Measurements from ENCODE around the gene WFIKKN2.

Gene WFIKKN2

DNA sequence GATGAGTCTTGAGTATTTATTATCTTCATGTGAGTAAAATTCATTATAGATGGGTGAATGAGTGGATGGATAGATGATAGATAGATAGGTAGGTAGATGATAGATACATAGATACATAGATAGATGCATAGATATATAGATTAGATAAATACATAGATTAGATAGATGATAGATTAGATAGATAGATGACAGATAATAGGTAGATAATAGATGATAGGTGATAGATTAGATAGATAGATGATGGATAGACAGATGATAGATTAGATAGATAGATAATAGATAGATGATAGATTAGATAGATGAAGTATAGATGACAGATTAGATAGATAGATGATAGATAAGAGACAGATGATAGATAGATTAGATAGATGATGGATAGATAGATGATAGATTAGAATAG lies 21.8 kb upstream of the WFIKKN2 start:
- no peak for DNase-seq

DNA sequence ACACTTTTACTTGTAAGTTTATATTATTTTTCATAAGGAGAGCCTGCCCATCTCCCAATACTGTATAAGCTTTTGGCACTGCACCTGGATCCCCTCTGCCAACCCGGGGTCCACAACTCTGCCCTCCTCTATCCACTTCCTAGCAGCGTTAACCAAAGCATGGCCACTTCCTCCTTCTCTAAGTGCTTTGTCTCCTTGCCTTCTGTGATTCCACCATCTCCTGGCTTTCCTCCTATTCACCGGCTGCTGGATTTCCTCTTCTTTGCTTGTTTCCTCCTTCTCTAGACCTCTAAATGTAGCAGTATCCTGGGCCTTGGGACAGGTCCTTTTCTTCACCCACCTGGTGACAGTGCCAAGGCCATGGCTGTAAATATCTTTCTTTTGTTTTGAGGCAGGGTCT lies 20.0 kb upstream of the WFIKKN2 start:
- DNase-seq, result no peak

DNA sequence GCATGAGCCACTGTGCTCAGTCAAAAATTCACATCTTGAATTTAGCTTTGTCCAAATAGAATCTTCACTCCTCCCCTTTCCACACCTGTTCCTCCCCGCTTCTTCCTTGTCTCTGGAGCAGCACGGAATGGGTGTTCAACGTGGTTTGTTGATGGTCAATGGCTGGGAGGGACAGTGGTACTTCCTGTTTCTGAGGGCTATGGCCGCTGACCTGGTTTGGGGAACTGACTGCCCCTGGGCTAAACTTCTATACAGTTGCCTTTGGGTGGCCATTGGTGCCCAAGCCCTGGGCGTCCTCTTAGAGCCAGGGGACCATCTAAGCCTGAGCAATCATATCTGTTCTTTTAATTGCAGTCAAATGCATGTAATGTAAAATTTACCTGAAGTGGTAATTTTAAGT lies 19.1 kb upstream of the WFIKKN2 start:
- DNase-seq, result peak; percentile 40

DNA sequence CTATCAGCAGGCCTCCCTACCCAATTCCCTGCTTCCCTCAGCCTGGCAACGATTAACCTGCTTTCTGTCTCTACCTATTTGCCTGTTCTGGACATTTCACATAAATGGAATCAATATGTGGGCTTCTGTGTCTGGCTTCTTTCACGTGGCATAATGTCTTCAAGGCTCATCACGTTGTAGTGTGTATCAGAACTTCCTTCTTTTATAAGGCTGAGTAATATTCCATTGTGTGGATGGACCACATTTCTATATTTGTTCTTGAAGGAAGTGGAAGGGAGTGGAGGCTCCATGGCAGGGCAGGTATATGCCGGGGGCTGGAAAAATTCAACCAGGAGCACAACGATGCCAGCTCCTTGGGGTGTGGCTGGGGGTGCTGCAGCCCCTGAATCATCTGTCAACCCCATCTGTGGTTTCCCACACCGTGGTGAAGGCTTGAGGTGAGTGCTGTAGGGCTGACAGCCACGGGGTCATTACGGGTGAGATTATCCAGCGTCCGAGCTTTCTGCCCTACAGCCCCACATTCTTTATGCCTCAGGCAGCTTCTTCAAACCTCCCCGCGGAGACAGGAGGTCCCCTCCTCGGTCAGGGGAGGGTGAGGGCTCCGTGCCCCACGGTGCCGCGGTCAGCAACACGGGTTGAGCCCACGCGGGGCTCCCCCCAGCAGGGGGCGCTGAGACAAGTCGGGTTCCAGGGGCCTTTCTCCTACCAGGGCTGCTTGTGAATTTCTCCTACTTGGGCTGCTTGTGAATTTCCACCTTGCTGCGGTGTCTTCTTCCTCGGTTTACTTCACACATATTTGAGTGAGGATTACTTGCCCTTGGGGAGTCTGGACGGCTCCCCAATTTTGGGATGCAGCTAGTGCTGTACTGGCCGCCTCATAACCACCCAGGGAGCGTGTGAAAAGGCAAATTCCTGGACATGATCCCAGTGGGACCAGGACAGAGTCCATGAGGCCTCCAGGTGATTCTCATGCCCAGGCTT lies 18.3 kb upstream of the WFIKKN2 start:
- peak; percentile 7 for DNase-seq

DNA sequence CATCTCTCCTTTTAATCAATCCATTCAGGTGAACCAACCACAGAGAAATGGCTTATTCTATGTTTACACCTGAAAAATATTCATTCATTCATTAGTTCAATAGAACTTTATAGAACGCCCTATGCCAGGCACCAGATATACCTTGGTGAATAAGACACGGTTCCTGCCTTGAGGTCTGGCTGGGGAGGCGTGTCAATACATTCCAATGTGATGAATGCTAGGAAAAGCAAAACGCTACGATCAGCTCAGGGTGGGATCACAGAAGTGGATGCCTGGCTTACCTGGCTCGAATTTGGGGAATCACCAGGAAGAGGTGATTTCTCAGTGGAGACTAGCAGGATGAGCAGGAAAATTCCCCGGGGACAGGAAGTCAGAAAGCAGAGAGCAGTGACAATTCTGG lies 17.5 kb upstream of the WFIKKN2 start:
- DNase-seq, result no peak

DNA sequence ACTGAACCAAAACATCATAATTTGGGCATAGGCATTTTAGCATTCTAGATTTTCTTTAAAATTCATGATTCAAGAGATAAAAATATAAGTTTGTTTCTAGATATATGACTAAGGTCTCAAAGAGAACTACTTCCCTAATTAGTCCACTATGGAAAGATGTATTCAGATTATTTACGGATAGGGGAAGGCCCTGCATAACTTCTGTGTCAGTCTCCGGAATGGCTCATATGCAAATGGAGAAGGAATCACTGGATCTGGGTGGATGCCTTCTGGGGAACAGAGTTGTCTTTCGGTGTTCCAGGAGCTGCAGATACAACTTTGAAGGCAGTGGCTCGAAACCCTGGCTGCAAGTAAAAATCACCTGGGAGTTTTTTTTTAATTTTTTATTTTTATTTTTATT lies 17.1 kb upstream of the WFIKKN2 start:
- no peak for DNase-seq

DNA sequence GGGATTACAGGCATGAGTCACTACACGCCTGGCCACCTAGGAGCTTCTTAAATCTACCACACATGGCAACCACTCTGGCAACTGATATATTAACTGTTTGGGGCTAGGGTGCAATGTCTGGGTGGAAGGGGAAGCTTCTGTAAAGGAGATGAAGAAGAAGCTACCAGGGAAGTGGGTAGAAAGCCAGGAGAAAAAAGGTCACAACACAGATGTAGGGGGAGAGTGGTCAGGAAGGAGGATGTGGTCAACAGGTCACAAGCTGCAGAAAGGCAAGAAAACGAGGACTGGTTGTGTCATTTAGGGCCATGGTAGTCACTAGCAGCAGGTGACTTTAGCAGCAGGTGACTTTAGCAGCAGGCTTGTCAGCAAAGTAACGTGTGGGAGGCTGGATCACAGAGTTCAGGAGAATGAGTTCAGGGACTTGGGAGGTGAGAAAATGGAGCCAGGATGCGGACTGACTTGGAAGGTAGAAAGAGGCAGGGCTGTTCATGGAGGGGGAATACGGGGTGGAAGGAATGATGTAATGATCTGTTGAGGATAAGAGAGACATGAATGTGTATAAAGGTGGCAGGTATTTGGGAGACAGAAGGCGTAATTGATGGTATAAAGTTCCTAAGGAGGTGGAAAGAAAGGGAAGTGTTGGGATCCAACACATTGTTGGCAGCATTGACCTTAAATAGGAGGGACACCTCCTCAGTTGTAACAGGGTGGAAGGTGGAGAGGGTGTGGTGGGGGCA lies 16.3 kb upstream of the WFIKKN2 start:
- peak; percentile 20 for DNase-seq

DNA sequence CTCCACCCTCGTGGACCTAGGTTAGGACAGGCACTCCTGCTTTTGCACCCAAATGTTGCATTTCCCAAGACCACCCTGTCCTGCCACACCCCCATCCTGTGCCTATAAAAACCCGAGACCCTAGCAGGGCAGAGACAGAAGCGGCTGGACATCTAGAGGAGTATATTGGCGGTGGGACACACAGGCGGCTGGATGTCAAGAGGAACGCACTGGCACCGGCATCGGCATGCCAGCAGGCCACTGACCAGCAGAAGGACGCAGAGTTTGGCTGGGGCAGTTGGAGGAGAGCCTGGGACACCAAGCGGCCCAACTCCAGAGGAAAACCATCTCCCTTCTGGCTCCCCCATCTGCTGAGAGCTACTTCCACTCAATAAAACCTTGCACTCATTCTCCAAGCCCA lies 14.7 kb upstream of the WFIKKN2 start:
- DNase-seq, result no peak

DNA sequence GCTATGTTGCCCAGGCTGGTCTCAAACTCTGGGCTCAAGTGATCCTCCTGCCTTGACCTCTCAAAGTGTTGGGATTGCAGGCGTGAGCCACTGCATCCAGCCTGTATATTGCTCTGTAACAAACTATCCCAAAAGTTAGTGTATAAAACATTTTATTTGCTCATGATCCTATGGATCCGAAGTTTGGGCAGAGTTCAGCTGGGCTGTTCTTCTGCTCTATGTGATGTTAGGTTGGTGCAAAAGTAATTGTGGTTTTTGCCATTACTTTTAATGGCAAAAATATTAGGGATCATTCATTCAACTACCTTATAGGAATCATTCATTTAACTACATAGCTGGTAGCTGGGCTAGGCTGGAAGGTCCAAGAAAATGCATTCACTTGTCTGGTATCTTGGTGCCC lies 12.8 kb upstream of the WFIKKN2 start:
- DNase-seq, result no peak

DNA sequence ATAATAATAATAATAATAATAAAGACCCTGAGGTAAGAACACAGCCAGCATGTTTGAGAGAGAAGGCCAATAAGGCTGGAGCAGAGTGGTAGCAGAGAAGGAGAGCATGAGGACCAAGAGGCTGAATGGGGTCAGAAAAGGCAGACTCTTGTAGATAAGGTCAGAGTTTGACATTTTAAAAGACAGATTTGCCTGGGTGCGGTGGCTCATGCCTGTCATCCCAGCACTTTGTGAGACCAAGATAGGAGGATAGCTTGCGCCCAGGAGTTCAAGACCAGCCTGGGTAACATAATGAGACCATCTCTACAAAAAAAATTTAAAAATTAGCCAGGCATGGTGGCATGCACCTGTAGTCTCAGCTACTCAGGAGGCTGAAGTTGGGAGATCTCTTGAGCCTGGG lies 11.0 kb upstream of the WFIKKN2 start:
- no peak for DNase-seq

DNA sequence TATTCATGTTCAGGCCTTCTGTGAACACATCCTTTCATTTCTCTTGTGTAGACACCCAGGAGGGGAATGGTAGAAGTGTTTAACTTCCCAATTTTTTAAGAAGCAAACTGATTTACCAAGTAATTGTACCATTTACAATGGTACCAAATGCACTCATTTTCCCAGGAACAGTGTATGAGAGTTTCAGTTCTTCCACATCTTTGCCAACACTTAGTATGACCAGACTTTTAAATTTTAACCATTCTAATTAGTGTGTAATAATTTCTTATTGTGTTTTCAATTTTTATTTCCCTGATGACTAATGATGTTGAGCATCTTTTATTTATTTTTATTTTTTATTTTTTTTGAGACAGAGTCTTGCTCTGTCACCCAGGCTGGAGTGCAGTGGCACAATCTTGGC lies 10.2 kb upstream of the WFIKKN2 start:
- no peak for DNase-seq

DNA sequence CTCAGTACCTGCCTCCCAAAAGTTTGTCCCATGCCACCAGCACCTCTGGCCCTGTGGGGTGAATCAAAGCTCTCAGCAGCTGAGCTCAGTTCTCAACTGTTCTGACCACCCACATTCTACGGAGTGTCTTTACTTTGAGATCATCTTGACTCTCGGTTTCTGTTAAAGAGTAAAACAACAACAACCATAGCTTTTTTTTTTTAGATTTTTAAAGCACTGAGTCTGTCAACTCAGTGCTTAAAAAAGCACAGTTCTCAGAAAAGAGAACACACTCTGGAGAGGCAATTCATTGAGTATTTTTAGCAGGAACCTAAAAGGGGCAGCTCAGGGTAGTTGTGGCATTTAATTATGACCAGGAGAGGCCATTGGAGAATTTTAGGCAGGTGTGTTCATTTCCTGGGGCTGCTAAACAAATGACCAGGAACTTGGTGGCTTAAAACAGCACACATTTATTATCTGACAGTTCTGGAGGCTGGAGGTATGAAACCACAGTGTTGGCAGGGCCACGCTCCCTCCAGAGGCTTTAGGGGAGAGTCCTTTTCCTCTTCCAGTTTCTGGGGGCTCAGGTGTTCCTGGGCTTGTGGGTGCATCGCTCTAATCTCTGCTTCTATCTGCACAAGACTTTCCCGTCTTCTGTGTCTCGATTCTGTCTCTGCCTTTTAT lies 6.7 kb upstream of the WFIKKN2 start:
- DNase-seq, result no peak

DNA sequence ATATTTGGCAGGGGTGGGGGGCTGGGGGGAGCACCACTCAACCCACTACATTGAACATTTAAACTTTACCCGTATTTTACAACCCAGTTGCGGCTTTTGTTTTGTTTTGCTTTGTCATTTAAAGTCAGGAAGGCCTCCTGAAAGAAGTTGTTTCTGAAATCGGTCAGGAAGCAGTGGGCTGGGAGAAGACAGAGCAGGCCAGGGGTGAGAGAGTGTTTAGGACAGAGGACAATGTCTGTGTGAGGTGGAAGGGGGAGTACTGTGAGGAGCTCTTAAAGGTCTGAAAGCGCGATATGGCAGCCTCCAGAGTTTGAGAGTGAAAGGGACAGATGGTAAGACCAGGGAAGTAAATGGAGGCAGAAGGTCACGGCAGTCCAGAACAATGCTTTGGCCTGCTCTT lies 6.1 kb upstream of the WFIKKN2 start:
- DNase-seq, result no peak

DNA sequence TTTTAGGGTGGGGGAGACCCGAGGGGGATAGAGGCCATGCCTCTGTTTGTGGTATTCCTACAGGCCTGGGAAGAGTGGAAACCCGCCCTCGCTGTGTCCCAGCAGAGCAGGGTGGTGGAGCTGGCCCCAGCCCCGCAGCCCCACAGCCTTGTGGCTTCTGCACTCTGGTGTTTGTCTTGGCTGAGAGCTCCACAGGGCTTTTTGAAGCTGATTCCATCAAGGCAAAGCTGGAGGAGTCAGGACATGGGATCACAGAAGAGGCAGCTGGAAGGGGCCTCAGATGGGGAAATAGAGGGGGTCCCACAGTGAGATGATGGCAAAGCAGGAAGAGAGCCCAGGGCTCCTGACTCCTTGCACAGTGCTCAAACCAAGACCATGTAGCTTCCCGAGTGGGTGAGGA lies 5.0 kb upstream of the WFIKKN2 start:
- DNase-seq, result no peak

DNA sequence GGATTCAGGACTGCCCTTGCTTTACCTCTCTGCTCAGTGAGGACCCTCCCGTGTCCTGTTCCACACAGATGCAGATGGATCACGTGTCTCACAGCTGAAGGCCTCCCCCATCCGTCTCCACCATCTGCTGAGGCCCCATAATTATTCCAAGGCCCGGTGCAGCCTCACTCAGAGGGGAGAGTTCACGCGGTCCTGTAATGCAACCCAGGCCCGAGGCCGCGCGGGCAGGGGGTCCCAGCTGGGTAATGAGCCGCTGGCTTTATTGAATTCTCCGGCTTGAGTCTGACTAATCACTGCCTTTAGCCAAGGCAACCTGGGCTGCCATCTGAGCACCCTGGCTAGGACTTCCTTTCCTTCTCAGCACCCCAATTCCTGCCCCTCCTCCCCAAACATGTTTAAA lies 4.4 kb upstream of the WFIKKN2 start:
- no peak for DNase-seq

DNA sequence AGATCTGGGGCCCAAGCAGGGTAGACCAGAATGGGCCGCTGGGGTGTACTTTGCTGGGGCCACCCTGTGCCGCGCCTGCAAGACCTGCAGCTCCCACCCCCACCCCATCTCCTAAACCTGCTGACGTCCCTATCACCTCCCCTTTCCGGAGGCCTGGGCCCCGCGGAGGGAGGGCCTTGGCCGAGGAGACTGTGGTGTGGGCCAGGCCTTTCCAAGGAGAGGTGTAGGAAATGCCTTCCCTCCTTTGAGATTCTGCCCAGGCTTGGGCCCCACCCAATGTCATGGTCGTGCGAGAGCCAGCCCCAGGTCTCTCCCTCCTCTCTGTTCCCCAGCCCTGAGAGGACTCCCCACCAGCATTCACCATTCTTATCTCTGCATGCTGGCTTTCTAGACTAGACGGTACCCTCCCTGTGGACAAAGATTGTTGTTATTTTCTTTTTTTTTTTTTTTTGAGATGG lies 3.9 kb upstream of the WFIKKN2 start:
- DNase-seq, result no peak

DNA sequence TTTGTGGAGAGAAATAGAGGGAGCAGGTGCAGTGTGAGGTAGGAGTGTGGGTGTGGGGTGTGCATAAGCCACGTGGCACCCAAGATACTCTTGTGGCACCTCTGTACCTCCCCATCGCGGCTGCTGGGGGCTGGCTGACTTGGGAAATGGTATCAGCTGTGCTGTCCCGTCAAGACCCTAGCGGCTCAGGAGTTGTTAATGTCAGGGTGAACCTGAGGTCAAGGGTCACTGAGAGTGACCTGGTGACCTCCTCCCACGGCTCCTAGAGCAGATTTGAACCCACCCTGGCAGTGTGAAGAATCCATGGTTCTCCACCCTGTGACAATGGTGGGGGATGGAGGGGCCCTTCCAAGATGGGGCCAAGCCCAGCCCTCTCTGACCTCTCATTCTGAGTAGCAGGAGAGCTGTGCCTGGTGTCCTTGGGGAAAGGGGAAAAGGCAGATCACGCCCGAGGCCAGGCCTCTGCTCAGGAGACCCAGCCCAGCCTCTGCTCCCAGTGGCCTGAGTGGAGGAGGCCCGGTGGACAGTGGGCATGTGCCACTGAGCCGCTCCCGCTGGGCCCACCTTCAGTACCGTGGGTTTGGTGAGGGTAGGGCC lies 3.0 kb upstream of the WFIKKN2 start:
- DNase-seq, result no peak

DNA sequence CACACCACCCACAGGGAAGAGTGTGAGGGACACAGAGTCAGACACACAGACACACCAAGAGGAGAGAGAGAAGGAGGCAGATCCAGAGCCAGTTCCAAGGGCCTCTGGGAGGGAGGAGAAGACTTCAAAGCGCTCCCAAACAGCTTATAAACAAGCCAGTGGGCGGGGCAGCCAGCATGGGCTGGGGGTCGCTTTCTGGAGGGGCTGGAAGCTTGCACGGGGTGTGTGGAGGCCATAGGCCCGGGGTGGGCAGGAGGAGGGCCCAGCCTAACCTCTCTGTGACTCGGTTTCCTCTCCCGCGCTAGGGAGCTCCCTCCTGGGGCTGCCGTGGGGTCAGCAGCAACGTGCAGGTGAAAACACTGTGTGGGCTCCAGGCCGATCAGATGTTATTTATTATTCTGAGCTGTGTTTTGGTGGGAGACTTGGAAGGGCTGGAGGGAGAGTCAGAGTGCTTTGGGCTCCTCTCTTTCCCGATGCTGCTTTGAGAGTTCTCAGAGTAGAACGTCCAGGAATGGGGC lies 2.5 kb upstream of the WFIKKN2 start:
- DNase-seq, result no peak

DNA sequence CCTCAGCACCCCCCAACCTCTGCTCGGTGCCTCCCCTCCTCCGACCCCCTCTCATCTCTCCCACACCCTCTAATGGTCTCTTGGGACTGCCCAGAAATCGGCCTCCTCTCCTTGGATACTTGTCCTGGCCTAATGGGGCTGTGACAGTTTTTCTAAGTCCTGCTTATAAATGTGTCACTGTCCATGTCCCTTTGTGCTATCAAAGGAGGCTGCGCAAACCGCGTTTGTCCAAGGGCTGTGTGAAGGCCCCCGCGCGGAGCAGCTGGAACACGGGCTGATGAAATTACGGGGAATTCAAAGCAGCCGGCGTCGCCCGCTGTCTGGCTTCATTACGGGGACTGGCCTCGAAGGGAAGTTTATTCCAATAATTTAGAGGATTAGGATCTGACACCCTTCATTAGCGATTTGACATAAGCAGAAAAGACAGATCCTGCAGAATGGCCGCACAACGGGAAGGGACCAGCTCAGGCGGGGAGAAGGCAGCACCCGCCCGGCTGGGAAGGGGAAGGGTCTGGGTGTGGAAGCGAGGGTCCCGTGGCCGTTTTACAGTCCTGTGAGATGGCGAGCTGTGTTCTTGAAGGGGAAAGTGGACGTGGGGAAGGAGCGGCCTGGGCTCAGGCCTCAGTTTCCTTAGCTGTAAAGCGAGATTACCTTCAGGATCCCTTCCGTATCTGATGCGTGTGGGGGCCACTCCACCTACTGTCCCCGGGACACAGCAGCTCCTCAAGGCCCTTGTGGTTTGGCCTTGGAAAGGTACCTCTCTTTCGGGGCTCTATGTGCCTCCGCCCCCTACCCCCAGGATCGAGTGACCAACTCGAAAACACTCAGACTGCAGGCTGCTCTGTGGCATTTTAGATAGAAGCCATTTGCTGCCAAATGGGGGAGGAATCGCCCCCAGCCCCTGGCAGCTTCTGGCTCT lies 1.6 kb upstream of the WFIKKN2 start:
- no peak for DNase-seq

DNA sequence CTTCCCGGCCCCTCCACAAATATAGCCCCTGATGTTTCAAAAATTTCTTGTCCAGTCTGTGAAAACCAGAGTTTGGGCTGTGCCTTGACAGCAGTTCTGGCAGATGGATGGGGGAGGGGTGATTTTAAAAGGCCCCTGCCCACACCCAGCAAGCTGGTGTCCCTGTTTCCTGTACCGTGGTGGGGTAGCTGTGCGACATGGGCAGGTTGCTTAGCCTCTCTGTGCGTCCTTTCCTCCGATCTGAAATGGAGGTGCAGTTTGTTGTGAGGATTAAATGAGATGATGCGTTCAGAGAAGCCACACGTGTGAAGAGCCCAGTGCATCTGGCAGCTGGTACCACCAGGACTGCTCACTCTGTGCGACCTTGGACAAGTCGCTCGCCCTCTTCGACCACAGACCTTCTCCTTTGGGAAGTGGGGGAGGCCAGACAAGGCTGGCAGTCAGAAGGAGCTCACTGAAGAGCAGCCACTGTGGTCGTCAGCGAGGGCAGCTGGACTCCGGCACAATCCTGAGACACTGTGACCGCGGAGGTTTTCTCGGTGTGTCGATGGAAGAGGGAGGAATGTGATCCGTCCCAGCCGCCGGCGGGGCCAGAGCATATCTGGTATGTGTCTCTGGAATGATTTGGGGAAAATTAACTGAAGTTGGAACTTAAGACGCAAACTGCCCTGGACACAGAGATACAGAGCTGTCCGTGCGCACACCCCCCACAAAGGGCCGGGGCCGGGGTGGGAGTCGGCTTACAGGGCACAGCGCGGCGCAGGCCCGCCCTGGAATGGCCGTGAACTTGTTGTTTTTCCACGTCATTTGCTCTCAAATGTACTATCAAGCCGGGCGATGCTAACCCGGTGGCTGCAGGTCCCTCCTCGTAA lies 721 bp upstream of the WFIKKN2 start:
- DNase-seq, result no peak

DNA sequence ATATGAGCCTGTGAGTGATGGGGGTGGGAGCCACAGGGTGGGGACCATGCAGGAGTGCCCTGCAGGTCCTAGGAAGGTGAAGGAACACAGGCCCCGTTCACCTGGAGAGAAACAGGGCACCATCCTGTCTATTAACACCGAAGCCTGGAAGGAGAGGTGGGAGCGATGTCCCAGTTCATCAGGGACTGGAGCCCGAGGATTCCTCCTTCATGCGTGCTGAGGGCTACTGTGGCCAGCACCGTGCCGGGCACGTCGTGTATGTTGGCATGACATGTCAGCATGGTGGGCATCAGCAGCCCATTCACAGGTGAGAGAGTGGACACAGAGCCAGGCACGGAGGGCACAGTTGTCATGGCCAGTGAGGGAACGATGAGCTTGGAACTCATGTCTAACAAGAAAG lies 1.4 kb downstream of the WFIKKN2 start:
- DNase-seq, result no peak
